GM12892 (cell line): ENCODE measurements around the gene RAB11FIP2.

Experiments
- DNase-seq: peaks from one replicate; pipeline ENCODE4 v3.0.0; 2011; ENCODE audit not compliant: insufficient read length
- FAIRE-seq: peaks from 2 replicates; lab custom pipeline; 2011; peaks lifted over from hg19 to GRCh38; lab: Jason Lieb, UNC
- POLR2A ChIP-seq: IDR thresholded peaks from 2 replicates; pipeline ENCODE4 v1.6.1; 2011; ENCODE audit warnings: low read depth, low read length, control low read depth
- POLR2AphosphoS5 ChIP-seq: IDR thresholded peaks from 2 replicates; pipeline ENCODE4 v1.6.1; 2011; ENCODE audit warnings: low read depth, low read length, control low read depth
- TAF1 ChIP-seq: IDR thresholded peaks from 2 replicates; pipeline ENCODE4 v1.6.1; 2011; ENCODE audit warnings: low read depth, mild to moderate bottlenecking, control low read depth, low read length, borderline replicate concordance

Gene RAB11FIP2

GRCh38 chr10:117969592-117969991 is 77.1 kb downstream of the RAB11FIP2 start:
- FAIRE-seq = no peak
- TF ChIP-seq POLR2A (no peak), POLR2AphosphoS5 (no peak), TAF1 (no peak)
- DNase-seq = no peak

DNA sequence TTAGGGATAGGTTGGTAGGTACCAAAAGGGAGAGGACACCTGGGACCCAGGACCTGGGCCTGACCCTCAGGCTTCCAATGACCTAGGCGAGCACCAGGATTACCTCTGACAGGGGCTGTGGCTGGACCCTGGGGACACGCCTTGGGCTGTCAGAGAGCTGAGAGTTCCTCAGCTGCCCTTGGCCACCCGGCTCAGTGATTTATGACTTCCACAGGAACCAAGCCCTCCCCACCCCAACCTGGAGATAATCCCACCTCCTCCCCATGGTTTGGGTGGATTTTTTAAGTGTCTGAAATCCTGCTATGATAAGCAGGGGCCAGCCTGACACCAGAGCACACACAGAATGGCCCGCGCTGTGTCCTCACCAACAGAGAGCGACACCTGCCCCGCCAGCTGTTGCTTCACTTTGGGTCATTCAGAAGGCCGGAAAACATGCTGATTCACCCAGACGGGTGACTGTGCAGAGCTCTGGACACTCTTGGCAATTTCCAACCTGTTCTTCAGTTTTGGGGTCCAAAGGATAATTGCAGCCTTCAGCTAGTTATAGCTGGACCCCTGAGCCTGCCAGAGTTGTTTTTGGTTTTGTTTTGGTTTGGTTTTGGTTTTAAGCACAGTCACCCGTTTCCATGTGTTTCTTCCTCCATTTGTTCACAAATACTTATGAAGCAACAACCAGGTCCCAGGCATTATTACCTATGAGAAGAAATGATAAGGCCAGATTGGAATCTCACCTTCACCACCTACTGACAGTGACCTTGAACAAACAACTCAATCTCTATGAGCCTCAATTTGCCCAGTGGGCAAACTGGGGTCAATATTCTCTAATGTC is 78.2 kb downstream of the RAB11FIP2 start:
- TF ChIP-seq TAF1 (no peak), POLR2AphosphoS5 (no peak), POLR2A (no peak)
- DNase-seq = no peak
- no peak for FAIRE-seq

DNA sequence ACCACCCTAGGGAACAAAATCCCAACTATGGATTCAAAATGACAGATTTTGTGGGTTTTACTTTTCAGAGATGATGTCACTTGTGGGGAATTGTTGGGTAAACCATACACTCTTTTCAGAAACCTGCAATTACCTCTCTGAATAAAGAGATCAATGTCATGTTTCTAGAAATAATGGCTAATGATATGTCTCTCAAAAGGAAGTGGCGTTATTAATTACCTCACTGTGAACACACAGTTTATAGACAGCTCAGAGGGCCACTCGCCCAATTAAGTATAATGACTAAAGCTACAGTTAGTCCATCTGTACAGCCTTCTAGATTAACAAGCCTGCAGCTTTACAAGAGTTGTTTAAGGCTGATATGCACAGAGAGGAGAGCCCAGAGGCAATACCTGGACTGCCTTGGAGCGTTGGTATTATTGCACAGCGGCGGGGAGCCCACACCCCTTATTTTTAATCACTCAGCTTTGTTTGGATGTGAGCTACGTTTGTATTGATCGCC is 79.5 kb downstream of the RAB11FIP2 start:
- TF ChIP-seq TAF1 = no peak
- TF ChIP-seq POLR2A = no peak
- no peak for TF ChIP-seq POLR2AphosphoS5
- DNase-seq = no peak
- FAIRE-seq = no peak

DNA sequence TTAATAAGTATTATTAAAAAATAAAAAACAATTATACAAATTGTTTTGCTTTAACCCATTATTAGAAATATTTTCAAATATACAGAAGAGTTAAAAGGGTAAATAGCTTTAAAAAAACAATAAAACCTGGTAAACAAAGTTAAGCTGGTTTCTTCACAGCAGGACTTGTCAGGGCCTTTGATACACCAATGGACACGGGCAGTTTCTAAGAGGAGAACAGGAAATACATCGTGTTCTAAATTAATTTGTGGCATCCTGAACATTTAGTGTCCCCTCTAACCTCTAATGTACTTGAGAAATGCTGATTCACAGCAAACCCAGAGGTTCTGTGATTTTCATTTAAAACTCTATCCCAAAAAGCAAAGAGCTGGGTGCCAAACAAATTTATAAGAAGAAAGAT is 80.8 kb downstream of the RAB11FIP2 start:
- DNase-seq (no peak), FAIRE-seq (no peak)
- TF ChIP-seq POLR2AphosphoS5 (no peak), POLR2A (no peak), TAF1 (no peak)

GRCh38 chr10:117964536-117964935 is 82.2 kb downstream of the RAB11FIP2 start:
- no peak for FAIRE-seq
- no peak for DNase-seq
- TF ChIP-seq TAF1 (no peak), POLR2AphosphoS5 (no peak), POLR2A (no peak)

GRCh38 chr10:117960345-117960935 is 86.3 kb downstream of the RAB11FIP2 start:
- DNase-seq = no peak
- FAIRE-seq = no peak
- TF ChIP-seq POLR2AphosphoS5 (no peak), TAF1 (no peak), POLR2A (no peak)

DNA sequence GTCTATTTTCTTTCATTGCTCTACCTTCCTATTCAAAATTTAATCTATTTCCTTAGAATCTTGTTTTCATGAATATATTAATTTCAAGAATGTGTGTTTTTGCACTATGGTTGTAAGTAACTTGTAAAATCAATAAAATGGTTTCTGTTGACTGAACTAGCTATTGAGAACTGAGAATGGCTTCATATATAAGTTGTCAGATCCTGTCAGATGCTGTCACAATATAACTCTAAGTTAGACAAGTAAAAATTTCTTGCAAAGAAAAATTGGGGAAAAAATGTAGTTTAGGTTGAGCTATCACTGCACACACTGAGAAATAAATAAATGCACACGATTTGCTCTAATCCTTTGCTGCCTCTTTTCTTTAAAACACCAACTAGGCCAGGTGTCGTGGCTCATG is 89.8 kb downstream of the RAB11FIP2 start:
- TF ChIP-seq TAF1 = no peak
- TF ChIP-seq POLR2AphosphoS5 = no peak
- TF ChIP-seq POLR2A = no peak
- no peak for DNase-seq
- no peak for FAIRE-seq

- DNase-seq = no peak
- no peak for FAIRE-seq
- TF ChIP-seq TAF1 (no peak), POLR2A (no peak), POLR2AphosphoS5 (no peak)
Measured at GRCh38 chr10:117955176-117955575, 91.6 kb downstream of the RAB11FIP2 start.
